BE2C (cell line): Measurements from ENCODE around the gene TMED9.

Experiments used
- DNase-seq: peaks from one replicate; pipeline ENCODE4 v3.0.0-alpha.2; 2020
- H3K27me3 ChIP-seq: fragments of 250-450 bp; sonication (Bioruptor Pico); 2 replicates; pipeline ENCODE4 v1.5.1; 2020; ENCODE audit warnings: mild to moderate bottlenecking
- H3K36me3 ChIP-seq: fragments of 250-450 bp; sonication (Bioruptor Pico); 2 replicates; pipeline ENCODE4 v1.5.1; 2020; ENCODE audit warnings: mild to moderate bottlenecking
- H3K4me1 ChIP-seq: fragments of 250-450 bp; sonication (Bioruptor Pico); 2 replicates; pipeline ENCODE4 v1.5.1; 2020
- H3K4me3 ChIP-seq: 2 replicates; pipeline ENCODE4 v1.5.1; 2011; ENCODE audit warnings: low read depth, low read length
- H3K9me3 ChIP-seq: fragments of 250-450 bp; sonication (Bioruptor Pico); 2 replicates; pipeline ENCODE4 v1.5.1; 2020
- TF ChIP-seq, protein P1 (sequence below): IDR thresholded peaks from 2 replicates; pipeline ENCODE4 v1.5.1; 2012; ENCODE audit warnings: mild to moderate bottlenecking, low read depth, low read length

Gene TMED9

DNA sequence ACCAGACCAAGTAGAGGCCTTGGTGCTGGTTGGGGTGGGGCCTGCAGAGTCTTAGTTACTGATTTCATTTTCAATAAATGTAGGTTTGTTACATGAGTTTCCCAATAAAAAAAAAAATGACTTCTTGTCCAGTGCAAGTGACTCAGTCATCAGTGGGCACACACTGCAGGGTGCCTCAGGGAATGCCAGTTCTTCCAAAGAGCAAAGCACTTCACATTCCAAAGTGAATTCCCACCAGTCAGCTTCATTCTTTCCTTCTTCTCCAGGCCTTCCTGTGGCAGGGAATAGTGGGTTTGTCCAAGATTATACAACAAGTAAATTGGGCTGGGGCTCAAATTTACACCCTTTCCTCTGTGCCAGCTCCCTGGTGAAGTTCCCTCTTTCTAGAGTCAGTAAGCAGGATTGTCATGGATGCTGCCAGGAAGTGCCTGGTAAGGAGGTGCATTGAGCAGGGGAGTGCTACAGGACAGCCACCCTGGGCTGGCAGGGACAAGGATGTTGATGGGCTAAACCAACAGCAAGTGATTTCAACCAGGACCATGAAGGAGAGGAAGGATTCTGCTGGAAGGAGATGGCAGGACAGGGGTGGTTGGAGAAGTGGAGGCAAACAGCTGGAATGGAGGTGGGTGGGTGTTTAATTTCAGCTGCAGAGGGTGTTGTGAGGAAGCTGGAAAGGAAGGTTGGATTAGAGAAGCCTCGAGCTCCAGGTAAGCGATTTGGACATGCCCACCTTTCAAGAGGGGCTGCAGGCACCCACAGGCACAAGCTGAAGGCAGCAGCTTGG lies 4.2 kb downstream of the TMED9 start:
- H3K36me3 ChIP-seq = peaks cover 21% of the 10 kb centered on the region
- DNase-seq = no peak
- TF ChIP-seq, protein P1, sequence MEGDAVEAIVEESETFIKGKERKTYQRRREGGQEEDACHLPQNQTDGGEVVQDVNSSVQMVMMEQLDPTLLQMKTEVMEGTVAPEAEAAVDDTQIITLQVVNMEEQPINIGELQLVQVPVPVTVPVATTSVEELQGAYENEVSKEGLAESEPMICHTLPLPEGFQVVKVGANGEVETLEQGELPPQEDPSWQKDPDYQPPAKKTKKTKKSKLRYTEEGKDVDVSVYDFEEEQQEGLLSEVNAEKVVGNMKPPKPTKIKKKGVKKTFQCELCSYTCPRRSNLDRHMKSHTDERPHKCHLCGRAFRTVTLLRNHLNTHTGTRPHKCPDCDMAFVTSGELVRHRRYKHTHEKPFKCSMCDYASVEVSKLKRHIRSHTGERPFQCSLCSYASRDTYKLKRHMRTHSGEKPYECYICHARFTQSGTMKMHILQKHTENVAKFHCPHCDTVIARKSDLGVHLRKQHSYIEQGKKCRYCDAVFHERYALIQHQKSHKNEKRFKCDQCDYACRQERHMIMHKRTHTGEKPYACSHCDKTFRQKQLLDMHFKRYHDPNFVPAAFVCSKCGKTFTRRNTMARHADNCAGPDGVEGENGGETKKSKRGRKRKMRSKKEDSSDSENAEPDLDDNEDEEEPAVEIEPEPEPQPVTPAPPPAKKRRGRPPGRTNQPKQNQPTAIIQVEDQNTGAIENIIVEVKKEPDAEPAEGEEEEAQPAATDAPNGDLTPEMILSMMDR = no peak

DNA sequence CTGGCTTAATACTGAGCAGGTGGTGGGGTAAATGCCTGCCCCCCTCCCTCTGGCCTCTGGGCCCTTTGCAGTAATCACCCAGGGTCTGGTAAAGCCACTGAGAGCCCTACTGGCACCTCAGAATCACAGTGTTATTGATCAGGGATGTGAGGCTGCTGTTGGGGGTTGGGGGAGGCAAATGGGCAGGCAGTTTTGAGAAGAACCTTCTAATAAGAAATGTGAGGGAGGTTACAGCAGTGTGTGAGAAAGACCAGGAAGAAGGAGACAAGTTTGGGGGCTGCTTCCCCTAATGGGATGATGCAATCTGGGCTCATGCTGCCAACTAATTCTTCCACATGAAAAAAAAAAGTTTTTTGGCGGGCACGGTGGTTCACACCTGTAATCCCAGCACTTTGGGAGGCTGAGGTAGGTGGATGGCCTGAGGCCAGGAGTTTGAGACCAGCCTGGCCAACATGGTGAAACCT lies 4.8 kb downstream of the TMED9 start:
- TF ChIP-seq, protein P1 = no peak
- H3K9me3 ChIP-seq = no peaks in the 10 kb centered on the region
- H3K4me3 ChIP-seq = no peak overlapping the region
- H3K36me3 ChIP-seq = peaks cover 21% of the 10 kb centered on the region
- DNase-seq = no peak
- no peaks in the 10 kb centered on the region for H3K27me3 ChIP-seq
- no peaks in the 10 kb centered on the region for H3K4me1 ChIP-seq

More for the DNA sequence above, 4.2 kb downstream of the TMED9 start:
- Histone ChIP-seq H3K4me3 (no peak overlapping the region), H3K4me1 (no peaks in the 10 kb centered on the region), H3K9me3 (no peaks in the 10 kb centered on the region), H3K27me3 (no peaks in the 10 kb centered on the region)

- Histone ChIP-seq H3K36me3 (peaks cover 18% of the 10 kb centered on the region), H3K4me3 (no peak overlapping the region), H3K9me3 (no peaks in the 10 kb centered on the region), H3K27me3 (no peaks in the 10 kb centered on the region), H3K4me1 (no peaks in the 10 kb centered on the region)
- TF ChIP-seq, protein P1 = no peak
- DNase-seq = no peak
These were observed 6.5 kb downstream of the TMED9 start for GRCh38 chr5:177598477-177598876.

DNA sequence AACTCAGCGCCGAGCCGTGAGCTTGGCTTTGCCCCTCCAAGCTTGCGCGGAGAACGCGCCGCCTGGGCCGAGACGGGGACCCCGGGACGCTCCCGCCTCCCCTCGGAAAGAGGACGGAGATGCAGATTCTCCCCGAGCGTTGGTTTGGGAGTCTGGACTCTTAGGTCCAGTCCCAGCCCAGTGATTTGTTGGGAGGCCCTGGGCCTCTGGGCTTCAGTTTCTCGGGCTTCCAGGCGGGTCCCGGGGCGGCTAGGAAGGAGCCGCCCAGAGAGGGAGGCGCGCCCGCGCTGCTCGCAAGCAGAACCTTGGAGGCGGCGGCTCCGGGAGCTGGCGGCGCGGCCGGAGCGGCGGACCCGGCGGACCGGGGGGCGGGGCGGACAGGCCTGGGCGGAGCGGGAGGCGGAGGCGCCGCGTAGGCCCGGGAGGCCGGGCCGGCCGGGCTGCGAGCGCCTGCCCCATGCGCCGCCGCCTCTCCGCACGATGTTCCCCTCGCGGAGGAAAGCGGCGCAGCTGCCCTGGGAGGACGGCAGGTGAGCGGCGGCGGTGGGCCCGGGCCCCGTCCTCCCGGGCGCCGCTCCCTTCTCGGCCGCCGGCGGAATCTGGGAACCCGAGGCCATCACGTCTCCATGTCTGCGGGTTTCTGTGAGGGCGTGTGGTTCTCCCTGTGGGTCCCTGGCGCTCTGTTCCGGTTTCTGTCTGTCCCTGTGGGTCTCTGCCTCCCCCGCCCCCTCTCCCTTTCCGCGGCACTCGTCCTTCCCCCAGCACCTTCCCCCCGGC lies 7.9 kb downstream of the TMED9 start, which contains the start of gene B4GALT7:
TSS of gene B4GALT7 (plus strand) at position 402 of the 777 bp plus-strand sequence. CDS start at position 481, 79 bp downstream.
- TF ChIP-seq, protein P1 = no peak
- H3K9me3 ChIP-seq = no peaks in the 10 kb centered on the region
- peaks cover 4% of the 10 kb centered on the region for H3K36me3 ChIP-seq
- peak; percentile 91 for DNase-seq
- H3K4me3 ChIP-seq = peak within 1 kb of the TSS; percentile 64
- H3K27me3 ChIP-seq = no peaks in the 10 kb centered on the region
- H3K4me1 ChIP-seq = no peaks in the 10 kb centered on the region

DNA sequence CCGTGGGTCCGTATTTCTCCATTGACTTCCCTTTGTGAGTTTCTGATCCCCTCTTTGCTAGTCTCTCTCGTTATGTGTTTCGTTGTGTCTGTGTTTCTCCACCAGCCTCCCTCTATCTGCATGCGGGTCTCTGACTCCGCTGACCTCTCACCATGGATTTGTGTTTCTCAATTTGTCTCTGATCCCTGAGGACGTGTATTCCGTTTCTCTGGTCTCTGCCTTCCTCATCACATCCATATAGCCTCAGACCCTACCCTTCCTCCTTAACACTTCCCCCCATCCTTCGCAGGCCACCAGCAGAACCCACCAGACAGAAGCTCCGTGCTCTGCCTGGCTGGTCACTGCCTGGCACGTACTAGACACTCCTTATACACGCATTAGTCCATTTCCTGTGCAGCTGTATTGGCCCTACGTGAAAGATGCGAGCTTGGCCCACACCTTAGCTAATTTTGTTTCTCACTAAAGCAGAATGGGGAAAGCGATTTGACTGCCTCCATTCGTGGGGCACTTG lies 8.6 kb downstream of the TMED9 start:
- TF ChIP-seq, protein P1 = no peak
- Histone ChIP-seq H3K9me3 (no peaks in the 10 kb centered on the region), H3K27me3 (no peaks in the 10 kb centered on the region), H3K36me3 (no peaks in the 10 kb centered on the region; the same call in 1 of the 2 replicates), H3K4me1 (no peaks in the 10 kb centered on the region), H3K4me3 (peak overlapping the region; percentile 64)
- no peak for DNase-seq
